NCI-H128 (cell line): ENCODE results near the gene SLC25A17.
"Not testable (repeated sequence)": the region's sequence is repeated elsewhere in the genome, so short reads cannot be mapped to it uniquely, and the experiment has no call there.

Experiments used
- DNase-seq: peaks from one replicate; lab custom pipeline; 2025; ENCODE audit not compliant: unreplicated experiment; lab: John Stamatoyannopoulos, UW

The SLC25A17 gene

GRCh38 chr22:40819599-40820140 lies 524 bp upstream of the SLC25A17 start:
- DNase-seq: no peak

- no peak for DNase-seq
Observed at GRCh38 chr22:40818192-40818746, 877 bp downstream of the SLC25A17 start.

- no peak for DNase-seq
Observed at GRCh38 chr22:40817737-40818136, 1.4 kb downstream of the SLC25A17 start.

- DNase-seq: no peak
Observed at GRCh38 chr22:40813912-40814315, 5.2 kb downstream of the SLC25A17 start.

- no peak for DNase-seq
Observed at GRCh38 chr22:40808018-40808841, 10.9 kb downstream of the SLC25A17 start.

- DNase-seq: no peak
Observed at GRCh38 chr22:40806711-40807110, 12.4 kb downstream of the SLC25A17 start.

- DNase-seq: no peak
Observed at GRCh38 chr22:40805699-40806203, 13.4 kb downstream of the SLC25A17 start.

GRCh38 chr22:40805239-40805638 lies 13.9 kb downstream of the SLC25A17 start:
- no peak for DNase-seq

- no peak for DNase-seq
Observed at GRCh38 chr22:40803321-40803720, 15.8 kb downstream of the SLC25A17 start.

- DNase-seq: no peak
Observed at GRCh38 chr22:40799008-40799407, 20.1 kb downstream of the SLC25A17 start.

GRCh38 chr22:40797427-40797826 lies 21.7 kb downstream of the SLC25A17 start:
- DNase-seq: no peak

GRCh38 chr22:40792451-40792850 lies 26.7 kb downstream of the SLC25A17 start:
- DNase-seq: no peak

- no peak for DNase-seq
Observed at GRCh38 chr22:40791241-40791640, 27.9 kb downstream of the SLC25A17 start.

- DNase-seq: no peak
Observed at GRCh38 chr22:40789131-40789530, 30.0 kb downstream of the SLC25A17 start.

- no peak for DNase-seq
Observed at GRCh38 chr22:40782521-40782920, 36.6 kb downstream of the SLC25A17 start.

- not testable (repeated sequence) for DNase-seq
Observed at GRCh38 chr22:40781749-40782148, 37.4 kb downstream of the SLC25A17 start.

- DNase-seq: no peak
Observed at GRCh38 chr22:40769761-40770160, 49.4 kb downstream of the SLC25A17 start.

- DNase-seq: no peak
Observed at GRCh38 chr22:40768206-40768605, 50.9 kb downstream of the SLC25A17 start.

GRCh38 chr22:40766956-40767355 lies 52.2 kb downstream of the SLC25A17 start:
- no peak for DNase-seq

- DNase-seq: no peak
Observed at GRCh38 chr22:40764763-40765441, 54.2 kb downstream of the SLC25A17 start.

GRCh38 chr22:40759294-40759840 lies 59.8 kb downstream of the SLC25A17 start:
- no peak for DNase-seq
